Stimulated activated CD8-positive, alpha-beta memory T cell treated with anti-CD3 and anti-CD28 coated beads, Interleukin-4, amount 100 ng/mL, for 24 hours (primary cell): ENCODE results near the gene CNRIP1.
A peak's percentile ranks its signal among the peaks of the same experiment; 100 is the strongest.
"Not testable (repeated sequence)": the region's sequence is repeated elsewhere in the genome, so short reads cannot be mapped to it uniquely, and the experiment has no call there.

ENCODE experiments used
- DNase-seq: peaks from one replicate; pipeline ENCODE4 v3.0.0-alpha.2; 2020; ENCODE audit warnings: low read depth

The CNRIP1 gene

GRCh38 chr2:68319398-68320117 is at the start of gene CNRIP1:
TSS of gene CNRIP1 (minus strand) at chr2:68319949. CDS start at chr2:68319400, 549 bp downstream.
- DNase-seq = no peak

- DNase-seq = no peak
These were observed 49.6 kb upstream of the CNRIP1 start for GRCh38 chr2:68369337-68369734.

- no peak for DNase-seq
These were observed 49.0 kb upstream of the CNRIP1 start for GRCh38 chr2:68368654-68369336.

- no peak for DNase-seq
These were observed 48.4 kb upstream of the CNRIP1 start for GRCh38 chr2:68367953-68368653.

- no peak for DNase-seq
These were observed 46.4 kb upstream of the CNRIP1 start for GRCh38 chr2:68366083-68366560.

- DNase-seq = no peak
These were observed 45.3 kb upstream of the CNRIP1 start, which contains the start of gene PLEK for GRCh38 chr2:68365087-68365486. TSS of gene PLEK (plus strand) at chr2:68365282. CDS start at chr2:68365352, 70 bp downstream.

- no peak for DNase-seq
These were observed 44.0 kb upstream of the CNRIP1 start for GRCh38 chr2:68363721-68364120.

- DNase-seq = no peak
These were observed 43.0 kb upstream of the CNRIP1 start for GRCh38 chr2:68362749-68363148.

- peak; percentile 72 for DNase-seq
These were observed 42.3 kb upstream of the CNRIP1 start for GRCh38 chr2:68362069-68362468.

GRCh38 chr2:68359889-68360288 is 40.1 kb upstream of the CNRIP1 start:
- DNase-seq = no peak

GRCh38 chr2:68357605-68358337 is 38.0 kb upstream of the CNRIP1 start:
- no peak for DNase-seq

- DNase-seq = no peak
These were observed 37.0 kb upstream of the CNRIP1 start for GRCh38 chr2:68356599-68357239.

GRCh38 chr2:68352651-68353391 is 33.1 kb upstream of the CNRIP1 start:
- DNase-seq = no peak

GRCh38 chr2:68351997-68352396 is 32.2 kb upstream of the CNRIP1 start:
- no peak for DNase-seq

- DNase-seq = not testable (repeated sequence)
These were observed 29.3 kb upstream of the CNRIP1 start for GRCh38 chr2:68349091-68349490.

- DNase-seq = no peak
These were observed 25.6 kb upstream of the CNRIP1 start for GRCh38 chr2:68345129-68345875.

- DNase-seq = no peak
These were observed 24.3 kb upstream of the CNRIP1 start for GRCh38 chr2:68344031-68344430.

- no peak for DNase-seq
These were observed 22.7 kb upstream of the CNRIP1 start for GRCh38 chr2:68342470-68342869.

GRCh38 chr2:68341583-68341982 is 21.8 kb upstream of the CNRIP1 start:
- no peak for DNase-seq

GRCh38 chr2:68341062-68341329 is 21.2 kb upstream of the CNRIP1 start:
- no peak for DNase-seq
